NOMO-1 (cell line): ENCODE measurements around the gene RIN3.
A peak's percentile ranks its signal among the peaks of the same experiment; 100 is the strongest.
"Not testable (repeated sequence)": the region's sequence is repeated elsewhere in the genome, so short reads cannot be mapped to it uniquely, and the experiment has no call there.

Experiments
- DNase-seq, 2 experiments: peaks; one replicate each; lab custom pipeline; 2025; ENCODE audit not compliant: unreplicated experiment in 2 of 2; lab: John Stamatoyannopoulos, UW

The RIN3 gene

GRCh38 chr14:92615451-92615850 lies 101.9 kb downstream of the RIN3 start:
- DNase-seq: no peak

GRCh38 chr14:92616178-92616577 lies 102.6 kb downstream of the RIN3 start:
- no peak for DNase-seq

- no peak for DNase-seq
Measured at GRCh38 chr14:92617581-92617980, 104.0 kb downstream of the RIN3 start.

GRCh38 chr14:92619671-92620456 lies 106.3 kb downstream of the RIN3 start:
- no peak for DNase-seq

GRCh38 chr14:92622311-92622710 lies 108.7 kb downstream of the RIN3 start:
- DNase-seq: no peak

- no peak for DNase-seq
Measured at GRCh38 chr14:92624764-92625163, 111.2 kb downstream of the RIN3 start.

GRCh38 chr14:92625213-92625612 lies 111.6 kb downstream of the RIN3 start:
- DNase-seq: no peak

- DNase-seq: no peak
Measured at GRCh38 chr14:92626041-92626440, 112.5 kb downstream of the RIN3 start.

- no peak for DNase-seq
Measured at GRCh38 chr14:92627707-92628215, 114.2 kb downstream of the RIN3 start.

- no peak for DNase-seq
Measured at GRCh38 chr14:92628636-92629035, 115.1 kb downstream of the RIN3 start.

GRCh38 chr14:92630367-92630766 lies 116.8 kb downstream of the RIN3 start:
- DNase-seq: no peak

- DNase-seq: no peak
Measured at GRCh38 chr14:92631098-92631497, 117.5 kb downstream of the RIN3 start.

GRCh38 chr14:92632546-92633273 lies 119.1 kb downstream of the RIN3 start:
- DNase-seq: no peak

- peak in 1 of 2 experiments; percentile 31 for DNase-seq
Measured at GRCh38 chr14:92633274-92633616, 119.7 kb downstream of the RIN3 start.

GRCh38 chr14:92633724-92634123 lies 120.1 kb downstream of the RIN3 start:
- DNase-seq: no peak

- DNase-seq: no peak
Measured at GRCh38 chr14:92635031-92635430, 121.5 kb downstream of the RIN3 start.

- no peak for DNase-seq
Measured at GRCh38 chr14:92635896-92636295, 122.3 kb downstream of the RIN3 start.

GRCh38 chr14:92637228-92637627 lies 123.6 kb downstream of the RIN3 start:
- no peak for DNase-seq

GRCh38 chr14:92637864-92638263 lies 124.3 kb downstream of the RIN3 start:
- DNase-seq: no peak

- no peak for DNase-seq
Measured at GRCh38 chr14:92638266-92638665, 124.7 kb downstream of the RIN3 start.

- DNase-seq: no peak
Measured at GRCh38 chr14:92638904-92639303, 125.3 kb downstream of the RIN3 start.

- DNase-seq: not testable (repeated sequence)
Measured at GRCh38 chr14:92639472-92640117, 126.0 kb downstream of the RIN3 start.
